ENCODE data around the gene PLA2G5. TPM values are rescaled to one million over a fixed set of nuclear protein-coding genes. Genes with fewer than 3 reads are reported as not detected.

The PLA2G5 gene
- total RNA-seq, 1 donor from 2014 or later: not detected

- Mint-ChIP-seq H3K9me3 (ENCODE audit: unreplicated experiment) (no peaks in the 10 kb centered on the region), H3K27ac (ENCODE audit: unreplicated experiment) (no peak overlapping the region), H3K27me3 (ENCODE audit: unreplicated experiment) (peaks cover 2% of the 10 kb centered on the region), H3K4me3 (ENCODE audit: unreplicated experiment) (no peak overlapping the region), H3K4me1 (ENCODE audit: low read depth, unreplicated experiment) (no peaks in the 10 kb centered on the region), H3K36me3 (ENCODE audit: unreplicated experiment) (no peaks in the 10 kb centered on the region)
- TF ChIP-seq CTCF (IDR thresholded peaks at IDR 0.05; ENCODE audit: partially characterized antibody, unreplicated experiment): no peak
- no peak for DNase-seq
These were observed 42.4 kb downstream of the PLA2G5 start for GRCh38 chr1:20112279-20113000.

GRCh38 chr1:20114021-20114648 lies 44.1 kb downstream of the PLA2G5 start:
- no peak for TF ChIP-seq CTCF (IDR thresholded peaks at IDR 0.05; ENCODE audit: partially characterized antibody, unreplicated experiment)
- peaks cover 2% of the 10 kb centered on the region for H3K27me3 Mint-ChIP-seq (ENCODE audit: unreplicated experiment)
- H3K4me3 Mint-ChIP-seq (ENCODE audit: unreplicated experiment): no peak overlapping the region
- DNase-seq: no peak
- H3K4me1 Mint-ChIP-seq (ENCODE audit: low read depth, unreplicated experiment): no peaks in the 10 kb centered on the region
- H3K9me3 Mint-ChIP-seq (ENCODE audit: unreplicated experiment): no peaks in the 10 kb centered on the region
- H3K36me3 Mint-ChIP-seq (ENCODE audit: unreplicated experiment): no peaks in the 10 kb centered on the region
- H3K27ac Mint-ChIP-seq (ENCODE audit: unreplicated experiment): no peak overlapping the region

- H3K4me1 Mint-ChIP-seq (ENCODE audit: low read depth, unreplicated experiment): no peaks in the 10 kb centered on the region
- peaks cover 1% of the 10 kb centered on the region for H3K9me3 Mint-ChIP-seq (ENCODE audit: unreplicated experiment)
- TF ChIP-seq CTCF (IDR thresholded peaks at IDR 0.05; ENCODE audit: partially characterized antibody, unreplicated experiment): no peak
- no peak overlapping the region for H3K27ac Mint-ChIP-seq (ENCODE audit: unreplicated experiment)
- DNase-seq: no peak
- peaks cover 3% of the 10 kb centered on the region for H3K27me3 Mint-ChIP-seq (ENCODE audit: unreplicated experiment)
- no peak overlapping the region for H3K4me3 Mint-ChIP-seq (ENCODE audit: unreplicated experiment)
- H3K36me3 Mint-ChIP-seq (ENCODE audit: unreplicated experiment): no peaks in the 10 kb centered on the region
These were observed 45.5 kb downstream of the PLA2G5 start for GRCh38 chr1:20115479-20115878.

- Mint-ChIP-seq H3K27me3 (ENCODE audit: unreplicated experiment) (peaks cover 1% of the 10 kb centered on the region), H3K9me3 (ENCODE audit: unreplicated experiment) (peaks cover 1% of the 10 kb centered on the region), H3K4me1 (ENCODE audit: low read depth, unreplicated experiment) (no peaks in the 10 kb centered on the region), H3K4me3 (ENCODE audit: unreplicated experiment) (no peak overlapping the region), H3K27ac (ENCODE audit: unreplicated experiment) (no peak overlapping the region), H3K36me3 (ENCODE audit: unreplicated experiment) (no peaks in the 10 kb centered on the region)
- DNase-seq: no peak
- TF ChIP-seq CTCF (IDR thresholded peaks at IDR 0.05; ENCODE audit: partially characterized antibody, unreplicated experiment): no peak
These were observed 45.9 kb downstream of the PLA2G5 start for GRCh38 chr1:20115916-20116315.

GRCh38 chr1:20117236-20117635 lies 47.2 kb downstream of the PLA2G5 start:
- H3K4me1 Mint-ChIP-seq (ENCODE audit: low read depth, unreplicated experiment): no peaks in the 10 kb centered on the region
- DNase-seq: no peak
- peaks cover 1% of the 10 kb centered on the region for H3K27me3 Mint-ChIP-seq (ENCODE audit: unreplicated experiment)
- H3K36me3 Mint-ChIP-seq (ENCODE audit: unreplicated experiment): no peaks in the 10 kb centered on the region
- H3K9me3 Mint-ChIP-seq (ENCODE audit: unreplicated experiment): peaks cover 1% of the 10 kb centered on the region
- H3K4me3 Mint-ChIP-seq (ENCODE audit: unreplicated experiment): no peak overlapping the region
- TF ChIP-seq CTCF (IDR thresholded peaks at IDR 0.05; ENCODE audit: partially characterized antibody, unreplicated experiment): no peak
- no peak overlapping the region for H3K27ac Mint-ChIP-seq (ENCODE audit: unreplicated experiment)

Measured in glutamatergic neuron (in vitro differentiated cells).